ENCODE data around the gene ME1.

- TF ChIP-seq POLR2A (IDR thresholded peaks at IDR 0.05; ENCODE audit: low read length) (no peak), GATA1 (IDR thresholded peaks at IDR 0.05; ENCODE audit: low read depth, low read length) (no peak)
These were observed 183.4 kb downstream of the ME1 start for GRCh38 chr6:83247471-83247870.
